Renal pelvis (tissue), 4 donors: ENCODE measurements around the gene NR5A1. TPM values are rescaled to one million over a fixed set of nuclear protein-coding genes. Genes with fewer than 3 reads are reported as not detected.

Experiments
- DNase-seq: peaks from one replicate; pipeline ENCODE4 v3.0.0-alpha.2; 2013
- polyA plus RNA-seq, 3 donors: library from polyadenylated mRNA; unstranded; fragments of 120-200 nt; gene quantifications; one replicate each; pipeline ENCODE4 v1.2.1, GENCODE V29; 2013; ENCODE audit not compliant: insufficient read length in 3 of 3

The NR5A1 gene
- polyA plus RNA-seq, 3 donors: 0.08 to 0.34 (median 0.19) TPM

DNA sequence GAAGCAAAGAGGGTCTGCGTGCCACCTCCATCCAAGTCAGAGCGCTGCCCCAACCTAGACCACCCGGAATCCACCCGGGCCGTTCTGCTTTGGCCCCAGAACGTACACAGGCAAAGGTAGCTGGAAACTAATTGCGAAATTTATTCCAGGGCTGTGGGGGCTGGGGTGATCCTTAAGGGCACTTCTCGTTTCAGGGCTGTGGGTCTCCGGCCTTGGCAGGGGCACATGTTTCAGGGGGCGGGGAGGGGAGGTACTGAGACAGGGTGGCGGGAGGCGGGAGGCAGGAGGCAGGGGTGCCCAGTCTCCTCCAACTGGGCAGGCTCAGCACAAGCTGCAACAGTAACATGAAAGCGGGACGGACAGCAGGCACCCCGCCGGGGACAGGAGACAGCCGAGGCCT is 26.1 kb downstream of the NR5A1 start:
- DNase-seq: no peak

DNA sequence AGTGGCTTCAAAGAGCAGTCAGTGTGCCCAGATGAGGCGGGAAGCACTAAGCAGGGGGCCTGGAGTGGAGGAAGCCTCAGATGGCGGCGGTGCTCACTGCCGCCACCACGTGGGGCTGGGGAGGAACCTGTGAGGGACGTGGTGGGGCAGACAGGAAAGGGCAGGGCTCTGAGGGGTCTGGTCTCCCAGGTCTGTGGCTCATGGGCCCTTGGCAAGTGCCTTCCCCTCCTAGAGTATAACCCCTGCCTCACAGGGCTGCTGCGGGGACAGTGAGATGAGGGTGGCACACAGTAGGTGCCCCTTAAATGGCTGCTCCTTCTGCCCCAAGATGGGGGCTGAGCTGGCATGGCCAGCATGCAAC is 26.6 kb downstream of the NR5A1 start:
- no peak for DNase-seq

DNA sequence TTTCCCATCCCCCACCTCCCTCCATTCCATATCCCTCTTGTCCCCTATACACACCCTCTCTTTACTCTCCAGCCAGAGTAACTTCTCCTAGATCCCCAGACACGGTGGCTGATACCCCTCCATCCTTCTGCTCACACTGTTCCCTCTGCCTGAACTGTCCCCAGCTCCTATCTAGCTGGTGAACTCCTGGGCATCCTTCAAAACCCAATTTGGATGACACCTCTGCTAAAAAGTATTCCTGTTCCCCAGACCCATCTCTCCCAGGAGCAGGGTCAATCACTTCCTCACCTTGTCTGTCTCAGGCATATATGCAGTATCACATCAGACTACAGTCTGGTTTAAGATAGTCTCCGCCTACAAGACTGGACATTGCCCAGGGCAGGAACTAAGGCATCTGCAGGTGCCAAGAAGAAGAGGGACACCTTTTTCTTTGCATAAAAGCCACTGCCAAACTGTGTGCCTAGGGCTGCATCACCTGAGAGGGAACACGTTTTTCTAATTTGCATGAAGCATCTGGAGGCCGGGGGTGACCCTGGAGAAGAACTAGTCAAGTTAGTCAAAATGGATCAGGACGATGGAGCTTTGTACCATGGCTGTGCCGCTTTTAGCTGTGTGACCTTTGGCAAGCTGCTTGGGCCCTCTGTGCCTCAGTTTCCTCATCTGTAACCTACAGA is 27.1 kb downstream of the NR5A1 start:
- DNase-seq: no peak

DNA sequence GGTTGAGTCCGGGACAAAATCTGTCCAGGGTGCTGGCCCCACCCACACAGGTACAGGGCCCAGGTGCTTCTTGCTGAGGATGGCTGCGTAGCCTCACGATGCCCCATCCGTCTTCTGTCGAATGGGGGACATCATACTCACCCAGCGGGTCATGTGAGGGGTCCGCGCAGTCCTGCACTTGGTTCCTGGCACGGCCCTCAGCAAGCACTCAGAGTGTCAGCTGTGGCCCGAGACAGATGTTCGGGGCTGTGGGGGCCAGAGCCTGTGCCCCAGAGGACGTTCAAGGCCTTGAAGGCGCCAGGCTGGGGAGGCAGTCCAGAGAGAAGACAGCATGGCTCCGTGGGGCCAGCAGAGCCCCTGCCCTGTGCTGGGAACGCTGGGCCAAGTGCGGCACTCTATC is 27.8 kb downstream of the NR5A1 start:
- no peak for DNase-seq

DNA sequence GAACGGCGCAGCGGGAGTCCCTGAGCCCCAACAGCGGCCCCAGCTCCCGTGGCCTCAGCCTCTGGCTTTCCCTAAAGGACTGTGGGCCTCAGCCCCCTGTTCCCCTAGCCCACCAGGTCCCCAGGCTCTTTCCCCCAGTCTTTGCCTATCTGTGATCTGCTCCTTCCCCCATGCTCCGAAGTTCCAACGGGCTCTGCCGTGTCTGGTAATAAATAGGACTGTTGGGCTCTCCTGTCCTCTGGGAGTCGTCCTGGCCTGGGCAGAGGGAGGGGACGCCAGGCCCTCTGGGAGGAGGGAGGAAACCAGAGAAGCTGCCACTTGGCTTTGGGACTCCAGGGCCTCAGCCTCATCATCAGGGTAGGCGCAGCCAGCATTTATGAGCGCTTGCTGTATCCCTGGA is 28.8 kb downstream of the NR5A1 start:
- DNase-seq: no peak

DNA sequence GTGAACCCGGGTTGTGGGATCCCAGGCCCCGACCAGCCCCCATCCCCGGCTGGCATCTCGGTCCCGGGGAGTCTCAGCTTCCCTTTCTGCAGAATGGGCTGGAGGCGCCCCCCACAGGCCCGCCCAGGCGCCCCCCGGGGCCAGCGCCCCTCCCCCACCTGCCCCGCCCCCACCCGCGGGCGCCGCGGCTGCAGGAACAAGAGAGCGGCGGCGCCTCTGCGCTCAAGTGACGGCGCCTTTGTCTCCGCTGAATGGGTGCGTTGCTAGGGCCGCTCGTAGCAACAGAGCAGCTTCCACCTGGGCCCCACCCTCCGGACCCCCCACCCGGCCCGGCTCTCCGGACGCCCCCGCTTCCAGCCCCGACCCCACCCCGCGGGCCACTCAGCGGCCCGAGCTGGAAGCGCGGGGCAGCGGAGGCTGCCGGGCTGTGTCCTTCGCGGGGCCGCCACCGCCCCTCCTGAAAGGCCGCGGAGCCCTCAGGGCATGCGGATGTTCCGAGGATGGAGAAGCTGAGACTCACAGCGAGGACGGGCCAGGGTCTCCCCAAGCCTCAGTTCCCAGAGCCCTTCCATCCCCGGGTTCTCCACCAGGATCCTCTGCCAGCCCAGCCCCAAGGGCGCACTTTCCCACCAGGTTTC is 29.4 kb downstream of the NR5A1 start:
- no peak for DNase-seq

DNA sequence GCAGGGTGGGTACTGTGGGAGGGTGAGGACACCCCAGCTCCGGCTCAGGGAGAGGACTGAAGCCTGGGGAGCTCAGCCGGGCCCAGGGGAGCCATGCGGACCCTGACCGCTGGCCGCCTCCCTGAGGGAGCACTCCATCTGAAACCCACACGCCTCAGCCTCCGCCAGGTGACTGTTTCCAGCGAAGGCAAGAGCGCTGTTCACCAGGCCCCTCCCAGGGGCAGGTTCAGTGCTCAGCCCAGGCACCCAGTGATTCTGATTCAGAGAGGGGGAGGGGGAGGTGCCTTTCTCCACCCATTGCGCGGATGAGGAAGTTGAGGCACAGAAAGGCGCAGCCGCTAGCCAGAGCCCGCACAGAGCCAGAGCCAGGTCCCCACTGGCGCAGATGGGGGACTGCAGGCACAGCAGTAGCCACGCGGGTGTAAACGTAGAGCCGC is 30.0 kb downstream of the NR5A1 start:
- DNase-seq: no peak

DNA sequence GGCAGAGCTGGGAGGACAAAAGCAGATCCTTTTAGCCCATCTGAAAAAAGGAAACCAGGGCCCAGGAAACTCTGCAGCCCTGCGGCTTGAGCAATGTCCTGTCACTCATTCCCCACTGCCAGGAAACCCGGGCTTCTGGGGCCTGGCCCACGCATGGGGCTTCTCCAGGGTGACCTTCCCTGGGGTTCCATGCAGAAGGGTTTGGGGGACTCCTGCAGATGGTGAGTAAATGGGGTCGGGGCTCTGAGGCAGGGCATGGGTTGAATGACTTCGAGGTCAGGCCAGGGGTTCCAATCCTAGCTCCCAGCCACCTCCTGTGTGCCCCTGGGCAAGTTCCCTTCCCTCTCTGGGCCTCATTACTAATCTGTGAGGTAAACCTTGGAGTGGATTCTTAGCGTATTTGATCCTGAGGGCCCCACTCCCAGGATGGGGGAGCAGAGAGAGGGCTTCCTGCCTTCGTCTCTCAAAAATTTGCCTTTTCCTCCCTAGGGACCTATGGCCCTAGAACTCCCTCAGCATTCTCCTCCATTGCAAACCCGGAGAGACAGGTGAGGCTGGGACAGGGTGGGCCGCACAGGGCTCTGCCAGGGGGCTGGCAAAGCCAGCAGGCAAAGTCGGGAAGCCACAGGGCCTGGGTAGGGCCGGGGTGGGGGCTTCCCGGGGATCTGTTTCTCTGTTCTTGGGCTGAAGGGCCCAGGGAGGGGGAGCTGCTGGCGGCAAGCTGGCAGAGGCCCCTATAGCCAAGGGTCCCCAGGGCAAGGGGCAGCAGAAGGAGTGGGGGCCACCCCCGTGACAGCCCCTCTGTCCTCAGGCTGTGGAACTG is 31.1 kb downstream of the NR5A1 start:
- no peak for DNase-seq

DNA sequence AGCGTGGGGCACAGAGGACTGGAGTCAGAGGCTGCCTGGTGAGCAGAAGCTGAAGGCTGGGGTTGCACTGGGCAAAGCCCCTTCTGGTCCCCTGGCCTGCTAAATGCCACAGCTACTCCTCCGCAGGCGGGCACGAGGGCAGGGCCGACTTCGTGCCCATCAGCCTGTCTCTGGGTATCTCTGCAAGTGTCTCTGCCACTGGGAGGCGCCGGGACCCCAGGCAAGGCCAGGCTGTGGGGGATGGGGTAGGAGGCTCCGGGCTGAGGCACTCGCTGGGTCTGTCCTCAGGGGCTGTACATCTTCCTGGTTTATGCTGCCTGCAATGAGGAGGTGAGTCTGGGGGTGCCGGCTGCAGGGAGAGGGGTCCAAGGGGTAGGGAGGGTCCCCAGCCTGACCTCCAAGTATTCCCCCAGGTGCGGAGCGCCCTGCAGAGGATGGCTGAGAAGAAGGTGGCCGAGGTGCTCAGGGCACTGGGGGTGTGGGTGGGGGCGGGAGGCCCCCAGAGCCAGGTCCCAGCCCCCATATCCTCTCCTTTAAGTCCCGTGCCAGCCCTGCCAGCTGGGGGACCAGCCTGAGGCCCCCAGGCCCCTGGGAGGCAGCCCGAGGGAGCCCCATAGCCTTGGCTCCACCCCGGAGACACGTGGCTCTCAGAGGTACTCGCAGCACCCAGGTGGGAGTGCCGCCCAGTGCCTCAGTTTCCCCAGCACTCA is 31.9 kb downstream of the NR5A1 start:
- DNase-seq: no peak

DNA sequence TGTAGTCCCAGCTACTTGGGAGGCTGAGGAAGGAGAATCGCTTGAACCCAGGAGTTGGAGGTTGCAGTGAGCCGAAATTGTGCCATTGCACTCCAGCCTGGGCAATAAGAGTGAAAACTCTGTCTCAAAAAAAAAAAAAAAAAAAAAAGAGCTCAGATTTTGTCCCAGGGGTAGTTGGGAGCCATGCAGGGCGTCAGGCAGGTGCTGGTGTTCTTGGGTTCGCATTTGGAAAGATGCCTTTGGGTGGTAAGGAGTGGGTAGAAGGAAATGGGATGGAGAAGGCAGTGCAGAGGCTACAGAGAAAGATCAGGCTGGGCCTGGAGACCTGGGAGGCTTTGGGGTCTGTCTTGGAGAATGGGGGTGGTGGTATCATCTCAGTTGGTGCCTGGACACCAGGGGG is 33.0 kb downstream of the NR5A1 start:
- DNase-seq: no peak

DNA sequence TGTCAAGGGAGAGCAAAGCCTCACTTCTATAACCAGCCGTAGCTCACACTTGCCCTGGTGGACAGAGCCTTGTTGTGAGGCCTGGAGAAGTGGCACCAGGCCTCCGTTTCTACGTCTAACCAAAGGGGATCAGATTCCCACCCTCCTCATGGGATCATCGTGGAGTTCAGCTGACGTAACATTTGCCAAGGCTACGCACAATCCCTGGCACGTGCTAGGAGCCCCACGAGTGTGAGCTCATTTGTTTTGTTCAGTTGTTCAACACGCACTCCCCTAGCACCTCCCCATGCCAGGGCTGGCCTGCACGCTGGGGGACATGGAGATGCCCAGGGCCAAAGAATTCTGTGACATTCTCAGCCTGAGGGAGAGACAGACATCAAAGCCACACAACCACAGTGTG is 33.9 kb downstream of the NR5A1 start:
- no peak for DNase-seq

DNA sequence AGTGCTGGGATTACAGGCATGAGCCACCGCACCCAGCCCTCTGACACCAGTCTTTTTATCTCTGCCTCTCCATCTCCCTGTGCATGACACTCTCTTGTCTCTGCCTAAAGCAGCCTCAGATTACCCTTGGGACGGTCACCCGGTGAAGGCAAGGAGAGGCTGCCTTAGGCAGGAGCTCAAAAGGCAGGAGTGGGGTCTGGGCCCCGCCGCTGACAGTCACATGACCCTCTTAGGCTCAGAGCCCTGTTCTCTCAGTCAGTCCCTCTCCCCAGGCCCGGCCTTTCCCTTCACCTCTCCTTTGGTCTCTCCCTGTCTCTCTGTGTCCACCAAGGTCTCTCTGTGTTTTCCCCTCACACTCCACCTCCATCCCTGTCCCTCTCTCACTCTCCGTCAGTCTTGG is 34.4 kb downstream of the NR5A1 start:
- DNase-seq: no peak

DNA sequence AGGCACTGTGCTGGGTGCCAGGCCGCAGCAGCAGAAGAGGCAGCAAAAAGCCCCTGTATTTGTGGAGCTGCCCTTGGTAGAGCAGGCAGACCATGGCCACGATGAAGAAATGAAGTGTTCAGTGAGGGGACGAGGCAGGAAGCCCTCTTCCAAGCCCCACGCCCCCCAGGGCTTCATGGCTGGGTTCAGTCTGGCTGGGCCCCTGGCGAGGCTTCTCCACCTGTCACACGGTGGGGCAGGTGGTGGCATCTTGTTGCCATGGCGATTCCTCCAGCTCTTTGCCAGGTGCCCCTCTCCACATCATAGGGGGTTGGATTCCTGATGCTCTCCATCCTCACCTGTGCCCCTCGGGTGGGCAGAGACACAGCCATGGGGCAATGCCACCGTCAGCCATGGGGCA is 35.4 kb downstream of the NR5A1 start:
- no peak for DNase-seq

DNA sequence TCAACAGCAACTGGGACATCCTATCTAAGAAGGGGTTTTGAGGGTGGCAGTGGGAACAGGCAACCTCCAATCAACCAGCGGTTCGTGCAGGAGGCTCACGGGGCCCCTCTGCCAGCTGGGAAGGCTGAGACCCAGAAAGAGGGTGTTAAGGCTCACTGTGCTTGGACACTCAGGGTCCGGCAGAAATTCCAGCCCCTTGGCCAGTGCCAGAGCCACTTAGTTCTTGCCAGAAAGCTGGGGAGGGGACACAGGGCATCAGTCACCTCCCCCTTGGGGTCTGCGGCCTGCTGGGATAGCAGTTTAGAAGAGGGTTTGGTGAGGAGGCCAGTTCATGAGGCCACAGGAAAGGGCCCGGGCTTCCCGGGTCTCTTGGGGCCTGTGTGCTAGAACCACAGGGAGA is 36.5 kb downstream of the NR5A1 start:
- no peak for DNase-seq

DNA sequence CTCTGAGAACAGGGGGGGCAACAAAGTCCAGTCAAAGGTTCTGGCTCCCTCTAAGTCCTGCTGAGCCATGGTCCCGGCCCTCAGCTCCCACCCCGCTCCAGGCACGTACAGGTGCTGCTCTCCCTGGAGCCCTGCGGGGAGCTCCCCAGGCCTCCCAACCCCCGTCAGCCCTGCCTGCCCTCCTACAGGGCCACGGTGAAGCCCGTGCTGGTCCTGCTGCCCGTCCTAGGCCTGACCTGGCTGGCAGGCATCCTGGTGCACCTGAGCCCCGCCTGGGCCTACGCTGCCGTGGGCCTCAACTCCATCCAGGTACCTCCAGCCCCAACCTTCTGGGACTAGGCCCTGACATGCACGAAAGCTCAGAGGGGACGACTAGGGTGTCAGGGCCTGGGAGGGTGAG is 36.9 kb downstream of the NR5A1 start:
- DNase-seq: no peak

DNA sequence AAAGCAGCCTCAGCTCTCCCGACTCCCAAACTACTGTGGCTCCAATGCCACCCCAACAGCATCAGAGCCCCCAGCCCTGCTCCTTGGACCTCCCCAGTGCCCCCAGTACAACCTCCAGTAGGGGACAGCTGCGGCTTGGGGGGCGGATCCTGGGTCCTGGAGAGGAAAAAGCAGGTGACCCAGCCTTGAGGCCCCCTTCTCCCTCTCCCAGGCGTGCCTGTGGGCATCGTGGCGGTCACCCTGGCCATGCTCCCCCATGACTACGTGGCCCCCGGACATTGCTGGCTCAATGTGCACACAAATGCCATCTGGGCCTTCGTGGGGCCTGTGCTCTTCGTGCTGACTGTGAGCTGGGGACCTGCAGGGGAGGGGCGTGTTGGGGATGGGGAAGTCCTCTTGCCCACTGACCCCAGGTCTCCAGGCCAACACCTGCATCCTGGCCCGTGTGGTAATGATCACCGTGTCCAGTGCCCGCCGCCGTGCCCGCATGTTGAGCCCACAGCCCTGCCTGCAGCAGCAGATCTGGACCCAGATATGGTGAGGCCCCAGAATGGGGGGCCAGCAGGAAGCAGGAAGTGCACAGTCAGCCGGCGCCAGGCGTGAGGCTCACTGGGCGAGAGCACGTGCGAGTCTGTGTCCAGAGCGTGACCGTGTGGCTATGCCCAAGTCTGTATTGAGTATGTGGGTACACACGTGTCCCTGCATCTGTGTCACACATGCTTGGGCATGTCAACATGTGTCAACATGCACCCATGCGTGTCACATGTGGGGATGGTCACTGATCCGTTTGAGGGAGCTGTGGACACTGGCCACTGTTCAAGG is 38.0 kb downstream of the NR5A1 start:
- DNase-seq: no peak

DNA sequence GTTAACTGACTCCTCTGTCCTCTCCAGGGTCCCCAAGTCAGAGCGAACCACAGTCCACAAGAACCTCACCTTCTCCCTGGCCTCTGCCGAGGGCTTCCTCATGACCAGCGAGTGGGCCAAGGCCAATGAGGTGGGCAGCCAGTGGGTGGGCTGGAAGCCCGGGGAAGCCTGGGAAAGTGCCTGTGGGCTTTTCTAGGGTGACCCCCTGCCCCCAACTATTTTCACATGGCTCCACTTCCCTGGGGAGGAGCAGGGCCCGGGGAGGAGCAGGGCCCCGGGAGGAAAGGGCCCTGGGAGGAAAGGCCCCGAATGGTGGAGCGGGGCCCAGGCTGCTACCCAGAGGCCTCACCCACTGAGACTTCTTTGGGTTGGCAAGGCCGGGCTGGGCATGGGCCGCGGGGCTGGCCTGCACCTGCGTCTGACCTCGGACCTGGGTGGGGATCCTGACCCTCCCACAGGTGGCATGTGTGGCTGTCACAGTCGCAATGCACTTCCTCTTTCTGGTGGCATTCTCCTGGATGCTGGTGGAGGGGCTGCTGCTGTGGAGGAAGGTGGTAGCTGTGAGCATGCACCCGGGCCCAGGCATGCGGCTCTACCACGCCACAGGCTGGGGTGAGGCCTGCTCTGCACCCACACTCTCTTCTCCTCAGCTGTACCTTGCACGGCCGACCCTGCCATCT is 39.0 kb downstream of the NR5A1 start:
- DNase-seq: no peak

DNA sequence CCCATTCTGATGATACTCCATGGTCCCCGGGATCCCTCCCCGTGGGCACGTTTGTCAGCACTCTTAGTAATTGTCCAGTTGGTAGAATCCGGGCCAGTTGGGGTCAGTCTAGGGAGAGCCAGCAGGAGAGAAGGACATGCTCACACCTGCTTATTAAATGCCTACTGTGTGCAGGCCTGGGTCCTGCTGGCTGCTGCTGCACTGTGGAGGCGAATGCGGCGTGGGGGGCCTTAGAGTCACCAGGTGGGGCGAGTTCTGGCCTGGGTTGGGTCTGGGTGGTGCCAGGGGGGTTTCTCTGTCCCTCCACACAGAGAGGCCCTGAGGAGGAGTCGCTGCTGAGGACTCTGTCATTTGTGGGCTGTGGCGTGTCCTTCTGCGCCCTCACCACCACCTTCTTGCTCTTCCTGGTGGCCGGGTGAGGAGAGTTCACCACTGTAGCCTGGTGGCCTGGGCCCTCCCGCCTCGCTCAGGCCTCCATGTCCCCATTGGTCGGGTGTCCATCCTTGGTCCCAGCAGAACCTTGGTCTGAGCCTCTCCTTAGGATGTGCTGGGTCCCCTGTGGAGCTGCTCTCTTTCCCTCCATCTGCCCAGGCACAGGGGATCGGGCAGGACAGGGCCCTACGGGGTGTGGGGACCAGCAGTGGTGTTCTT is 39.7 kb downstream of the NR5A1 start:
- no peak for DNase-seq

DNA sequence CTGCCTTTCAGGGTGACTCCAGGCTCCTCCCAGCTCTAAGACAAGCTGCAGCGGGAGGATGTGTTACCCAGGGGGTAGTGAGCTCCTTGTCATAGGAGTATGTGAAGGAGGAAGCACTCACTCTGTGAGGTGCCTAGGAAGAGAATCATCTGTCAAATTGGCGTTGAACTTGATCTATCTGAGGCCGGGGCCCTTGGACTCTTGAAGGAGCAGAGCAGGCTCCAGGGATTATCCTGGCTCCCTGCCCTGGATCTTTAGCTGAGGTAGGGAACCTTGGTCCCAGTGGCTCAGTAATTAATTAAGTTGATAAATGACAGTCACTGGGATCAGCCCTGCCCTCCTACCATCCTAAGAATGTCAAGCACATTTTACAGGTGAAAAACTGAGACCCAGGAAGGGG is 41.5 kb downstream of the NR5A1 start:
- no peak for DNase-seq

DNA sequence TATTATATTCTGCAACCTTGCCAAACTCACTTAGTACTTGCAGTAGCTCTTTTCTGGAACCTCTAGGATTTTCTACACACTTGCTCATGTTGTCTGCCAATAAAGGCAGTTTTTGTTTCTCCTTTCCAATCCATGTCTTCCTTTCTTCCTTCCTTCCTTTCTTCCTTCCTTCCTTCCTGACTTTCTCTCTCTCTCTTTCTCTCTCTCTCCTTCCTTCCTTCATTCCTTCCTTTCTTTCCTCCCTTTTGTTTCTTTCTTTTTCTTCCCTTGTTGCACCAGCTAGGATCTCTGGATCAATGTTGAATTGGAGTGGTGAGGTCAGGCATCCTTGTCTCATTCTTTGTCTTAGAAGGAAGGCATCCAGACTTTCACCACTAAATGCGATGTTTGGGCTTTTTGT is 44.5 kb downstream of the NR5A1 start:
- DNase-seq: no peak

DNA sequence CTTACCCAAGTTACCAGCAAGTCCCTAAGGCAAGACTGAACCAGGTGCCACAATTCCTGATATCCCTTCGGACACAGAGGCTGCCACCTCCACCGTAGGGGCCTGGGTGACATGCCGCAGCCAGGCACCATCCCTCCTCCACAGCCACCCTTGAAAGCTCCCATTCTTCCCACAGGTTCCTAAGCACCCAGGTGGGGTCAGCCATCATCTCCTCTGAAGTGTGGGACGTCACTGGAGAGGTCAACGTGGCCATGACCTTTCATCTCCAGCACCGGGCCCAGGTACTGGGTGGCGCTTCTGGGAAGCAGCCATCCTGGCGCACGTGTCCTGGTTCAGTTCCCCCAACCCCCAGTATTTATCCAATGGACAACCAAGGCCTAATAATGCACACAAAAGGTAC is 48.8 kb downstream of the NR5A1 start:
- no peak for DNase-seq
